OCI-LY3 (cell line): ENCODE data around the gene TCAIM.
A peak's percentile ranks its signal among the peaks of the same experiment; 100 is the strongest.
"Not testable (repeated sequence)": the region's sequence is repeated elsewhere in the genome, so short reads cannot be mapped to it uniquely, and the experiment has no call there.

ENCODE experiments used
- H2AFZ ChIP-seq: fragments of 200-600, 300-600 bp; shearing (Covaris generic); 2 replicates; pipeline ENCODE4 v1.6.0; 2014; ENCODE audit warnings: antibody characterized with exemption, low read depth, low read length
- H3K27ac ChIP-seq: fragments of 200-600, 300-600 bp; sonication (generic); 2 replicates; pipeline ENCODE4 v1.5.1; 2014; ENCODE audit warnings: mild to moderate bottlenecking, low read length, moderate library complexity, mixed read lengths
- H3K27me3 ChIP-seq: fragments of 200-600, 300-600 bp; sonication (generic); 2 replicates; pipeline ENCODE4 v1.6.1; 2014; ENCODE audit warnings: low read depth, low read length, mixed read lengths
- H3K36me3 ChIP-seq: fragments of 200-600, 300-600 bp; sonication (generic); replicated peaks from 2 replicates; pipeline ENCODE3; 2014; ENCODE audit warnings: low read depth, low read length, mixed read lengths
- H3K4me1 ChIP-seq: fragments of 300-600, 200-600 bp; sonication (generic); 2 replicates; pipeline ENCODE4 v1.6.1; 2014; ENCODE audit warnings: low read length, mixed read lengths
- H3K4me2 ChIP-seq: fragments of 200-600, 300-600 bp; sonication (generic); 2 replicates; pipeline ENCODE4 v1.6.1; 2014; ENCODE audit warnings: low read length, mixed read lengths
- H3K4me3 ChIP-seq: fragments of 300-600, 200-600 bp; sonication (generic); 2 replicates; pipeline ENCODE4 v1.5.1; 2014; ENCODE audit warnings: antibody characterized with exemption, mild to moderate bottlenecking, low read length, moderate library complexity
- H3K79me2 ChIP-seq: fragments of 300-600, 200-600 bp; shearing (Covaris generic); 2 replicates; pipeline ENCODE4 v1.6.1; 2014; ENCODE audit warnings: mild to moderate bottlenecking, low read length, mixed read lengths
- H3K9ac ChIP-seq: fragments of 300-600, 200-600 bp; shearing (Covaris generic); 2 replicates; pipeline ENCODE4 v1.6.0; 2014; ENCODE audit warnings: mild to moderate bottlenecking, low read length, moderate library complexity
- H3K9me3 ChIP-seq: fragments of 200-600, 300-600 bp; shearing (Covaris generic); 2 replicates; pipeline ENCODE4 v1.6.1; 2014; ENCODE audit warnings: low read length, mixed read lengths; ENCODE audit not compliant: insufficient read depth
- H4K20me1 ChIP-seq: fragments of 200-600, 300-600 bp; sonication (generic); 2 replicates; pipeline ENCODE4 v1.6.1; 2016; ENCODE audit warnings: low read length, mixed read lengths; ENCODE audit not compliant: insufficient read depth
- CTCF ChIP-seq: fragments of 200-600, 300-600 bp; sonication (generic); IDR thresholded peaks from 2 replicates; pipeline ENCODE4 v1.5.1; 2014; ENCODE audit warnings: antibody characterized with exemption, low read length, low read depth
- EZH2phosphoT487 ChIP-seq: fragments of 200-600 bp; shearing (Covaris generic); IDR thresholded peaks from 2 replicates; pipeline ENCODE4 v1.6.1; 2018; ENCODE audit warnings: antibody characterized with exemption, mixed run types, low read depth

TCAIM gene

GRCh38 chr3:44416031-44417030 lies 77.8 kb downstream of the TCAIM start:
- Histone ChIP-seq H3K4me2 (no peak overlapping the region), H3K36me3 (no peaks in the 10 kb centered on the region), H4K20me1 (no peaks in the 10 kb centered on the region), H3K9me3 (no peaks in the 10 kb centered on the region), H3K4me1 (no peaks in the 10 kb centered on the region), H3K79me2 (no peaks in the 10 kb centered on the region), H3K27ac (no peak overlapping the region), H3K27me3 (no peaks in the 10 kb centered on the region), H3K9ac (no peak overlapping the region), H3K4me3 (no peak overlapping the region), H2AFZ (no peak overlapping the region; the same call in 1 of the 2 replicates)
- TF ChIP-seq CTCF (no peak), EZH2phosphoT487 (no peak)

- H3K9me3 ChIP-seq, H3K36me3 ChIP-seq, H3K4me1 ChIP-seq, H3K27ac ChIP-seq, H3K4me3 ChIP-seq, H2AFZ ChIP-seq, H4K20me1 ChIP-seq, H3K27me3 ChIP-seq, H3K79me2 ChIP-seq, H3K9ac ChIP-seq, H3K4me2 ChIP-seq: not testable (repeated sequence)
These were observed 79.6 kb downstream of the TCAIM start for GRCh38 chr3:44418118-44418517.

- no peaks in the 10 kb centered on the region for H3K27me3 ChIP-seq
- H3K4me2 ChIP-seq = no peak overlapping the region
These were observed 80.0 kb downstream of the TCAIM start for GRCh38 chr3:44418549-44418948.

GRCh38 chr3:44419116-44419922 lies 80.8 kb downstream of the TCAIM start:
- Histone ChIP-seq H3K9me3 (no peaks in the 10 kb centered on the region), H3K27ac (no peak overlapping the region), H2AFZ (no peak overlapping the region), H3K4me1 (no peaks in the 10 kb centered on the region), H3K9ac (no peak overlapping the region), H3K79me2 (no peaks in the 10 kb centered on the region), H3K27me3 (no peaks in the 10 kb centered on the region), H4K20me1 (no peaks in the 10 kb centered on the region), H3K4me2 (no peak overlapping the region), H3K36me3 (no peaks in the 10 kb centered on the region), H3K4me3 (no peak overlapping the region)
- TF ChIP-seq EZH2phosphoT487 = no peak

More at GRCh38 chr3:44418549-44418948, 80.0 kb downstream of the TCAIM start:
- H3K4me3 ChIP-seq = no peak overlapping the region
- no peak overlapping the region for H2AFZ ChIP-seq
- H3K79me2 ChIP-seq = no peaks in the 10 kb centered on the region
- peak; percentile 24 for TF ChIP-seq CTCF
- TF ChIP-seq EZH2phosphoT487 = no peak
- H3K9me3 ChIP-seq = no peaks in the 10 kb centered on the region
- H3K9ac ChIP-seq = no peak overlapping the region
- H3K4me1 ChIP-seq = no peaks in the 10 kb centered on the region
- H3K27ac ChIP-seq = no peak overlapping the region
- H4K20me1 ChIP-seq = no peaks in the 10 kb centered on the region
- H3K36me3 ChIP-seq = no peaks in the 10 kb centered on the region
